GM12878 (cell line): ENCODE measurements around the gene TMEM61. TPM values are rescaled to one million over a fixed set of nuclear protein-coding genes. Genes with fewer than 3 reads are reported as not detected.

Experiments
- ATAC-seq: fragments of 200-7000 bp; cut with Tn5 transposase; 3 replicates; pipeline ENCODE4 v1.9.1; 2020; ENCODE audit warnings: mild to moderate bottlenecking, moderate library complexity
- BruUV-seq: library from RNA; stranded (reverse); fragments of 400-500 nt; replicated peaks from 2 replicates; lab custom pipeline; 2021; lab: Mats Ljungman, UMichigan
- CTCF ChIA-PET: fragments of 300-600 bp; sonication (Branson Sonifier 250); formaldehyde crosslinking; extraction: SDS; loops from one replicate; lab custom pipeline; 2021; ENCODE audit warnings: inconsistent platforms; lab: Yijun Ruan, JAX
- POLR2A ChIA-PET: fragments of 350-600 bp; formaldehyde crosslinking; extraction: SDS; loops from one replicate; lab custom pipeline; 2021; ENCODE audit warnings: inconsistent platforms; lab: Charles Lee
- RAD21 ChIA-PET: fragments of 300-600 bp; sonication (Branson Sonifier 250); formaldehyde crosslinking; loops from one replicate; lab custom pipeline; 2023; ENCODE audit warnings: antibody characterized with exemption; ENCODE audit not compliant: unreplicated experiment; lab: Charles Lee
- SMC1A ChIA-PET: fragments of 300-600 bp; sonication (Branson Sonifier 250); formaldehyde crosslinking; loops from one replicate; lab custom pipeline; 2023; ENCODE audit not compliant: unreplicated experiment, uncharacterized antibody; lab: Charles Lee
- DNase-seq: peaks from one replicate; pipeline ENCODE4 v3.0.0-alpha.2; 2011; ENCODE audit warnings: low read depth, low spot score
- FAIRE-seq: peaks from 3 replicates; lab custom pipeline; 2011; peaks lifted over from hg19 to GRCh38; lab: Jason Lieb, UNC
- H2AFZ ChIP-seq: 2 replicates; pipeline ENCODE4 v1.6.0; 2011; ENCODE audit warnings: low read depth, low read length, control low read depth; ENCODE audit not compliant: control insufficient read depth
- H3K27ac ChIP-seq: 2 replicates; pipeline ENCODE4 v1.5.1; 2011; ENCODE audit warnings: control low read depth; ENCODE audit not compliant: control insufficient read depth, insufficient read depth
- H3K27me3 ChIP-seq, 2 experiments: replicated peaks in 1 of 2; 2 replicates each; pipeline versions ENCODE4 v1.6.0 to v1.6.1; 2011; ENCODE audit warnings: low read length in 1 of 2; ENCODE audit not compliant: control insufficient read depth in 2 of 2, insufficient read depth in 2 of 2
- H3K36me3 ChIP-seq, 2 experiments: 2 replicates each; pipeline ENCODE4 v1.5.1; 2011; ENCODE audit warnings: low read length in 1 of 2; ENCODE audit not compliant: control insufficient read depth in 2 of 2, insufficient read depth in 2 of 2
- H3K4me1 ChIP-seq: 2 replicates; pipeline ENCODE4 v1.6.1; 2011; ENCODE audit warnings: mild to moderate bottlenecking, low read length, moderate library complexity, mixed read lengths; ENCODE audit not compliant: control insufficient read depth, insufficient read depth
- H3K4me2 ChIP-seq: 2 replicates; pipeline ENCODE4 v1.6.0; 2011; ENCODE audit warnings: control low read depth; ENCODE audit not compliant: control insufficient read depth, insufficient read depth
- H3K4me3 ChIP-seq: fragments of 200-600 bp; sonication (generic); 2 replicates; pipeline ENCODE4 v1.5.1; 2016
- H3K79me2 ChIP-seq: 2 replicates; pipeline ENCODE4 v1.6.0; 2011; ENCODE audit warnings: low read length; ENCODE audit not compliant: control insufficient read depth, insufficient read depth
- H3K9ac ChIP-seq: 2 replicates; pipeline ENCODE4 v1.8.0; 2011; ENCODE audit warnings: low read length, control low read depth, mixed read lengths; ENCODE audit not compliant: control insufficient read depth, insufficient read depth
- H3K9me3 ChIP-seq: replicated peaks from 3 replicates; pipeline ENCODE4 v1.5.1; 2011; ENCODE audit warnings: mild to moderate bottlenecking, low read length; ENCODE audit not compliant: control insufficient read depth, insufficient read depth
- H4K20me1 ChIP-seq: 2 replicates; pipeline ENCODE4 v1.6.0; 2011; ENCODE audit not compliant: control insufficient read depth, insufficient read depth
- ASH2L ChIP-seq: fragments of 300-600, 200-600 bp; sonication (generic); IDR thresholded peaks from 2 replicates; pipeline ENCODE4 v1.6.1; 2017; ENCODE audit warnings: low read depth, mild to moderate bottlenecking, borderline replicate concordance
- HDAC6 ChIP-seq: fragments of 200-600 bp; sonication (generic); IDR thresholded peaks from one replicate; pipeline ENCODE4 v1.8.0; 2017; ENCODE audit warnings: antibody characterized with exemption; ENCODE audit not compliant: unreplicated experiment
- NR2F1 ChIP-seq: fragments of 450-650 bp; conservative IDR thresholded peaks from 2 replicates; pipeline ENCODE4 v1.6.1; 2017; ENCODE audit warnings: mild to moderate bottlenecking
- POLR2A ChIP-seq: IDR thresholded peaks from 2 replicates; pipeline ENCODE4 v1.6.1; 2011; ENCODE audit warnings: low read depth, mild to moderate bottlenecking, low read length
- REST ChIP-seq: IDR thresholded peaks from 2 replicates; pipeline ENCODE4 v1.6.1; 2012; ENCODE audit warnings: mild to moderate bottlenecking, low read depth, low read length
- SP1 ChIP-seq: IDR thresholded peaks from one replicate; pipeline ENCODE4 v1.6.1; 2011; ENCODE audit warnings: low read depth, low read length
- SUPT20H ChIP-seq: IDR thresholded peaks from 2 replicates; pipeline ENCODE4 v1.6.1; 2011; ENCODE audit warnings: low read depth, mild to moderate bottlenecking, low read length, moderate library complexity, borderline replicate concordance; ENCODE audit not compliant: control insufficient read depth
- ZNF24 ChIP-seq: fragments of 450-650 bp; IDR thresholded peaks from 2 replicates; pipeline ENCODE4 v1.6.1; 2017; ENCODE audit warnings: antibody characterized with exemption, mild to moderate bottlenecking
- ZZZ3 ChIP-seq: IDR thresholded peaks from 2 replicates; pipeline ENCODE4 v1.6.1; 2011; ENCODE audit warnings: low read depth; ENCODE audit not compliant: control insufficient read depth, insufficient read length
- WGBS: methylation state at CpG from one replicate; pipeline ENCODE4 v1.1.6; 2016; ENCODE audit warnings: low lambda C conversion rate; ENCODE audit not compliant: insufficient replicate concordance, insufficient coverage; ENCODE audit errors: missing lambda C conversion rate; 5-methylcytosine and 5-hydroxymethylcytosine counted together
- in situ Hi-C: fragments of 300-500 bp; cut with MboI; formaldehyde crosslinking; loops from 9 replicates; pipeline ENCODE4 v1.14.3; 2018; ENCODE audit warnings: mixed read lengths
- intact Hi-C: fragments of 100-400 bp; cut with micrococcal nuclease; formaldehyde crosslinking; loops from one replicate; pipeline ENCODE4 v1.14.2; 2022; ENCODE audit not compliant: unreplicated experiment
- polyA plus RNA-seq, 11 experiments: library from polyadenylated mRNA; depleted of rRNA in 4 of 11; unstranded in 6 of 11; stranded (reverse) in 5 of 11; fragments of >200 nt; fragmentation: Nextera tagmentation in 4 of 11; fragmentation: Illumina TruSeq in 1 of 11; extraction: Ambion mirVana in 4 of 11; extraction: Trizol in 1 of 11; gene quantifications; 1 replicate in 1 of 11; 2 replicates in 10 of 11; pipeline versions ENCODE4 v1.2.1 to v1.2.3, GENCODE V29; 2011 to 2016; ENCODE audit warnings: inconsistent platforms in 2 of 11, missing spikeins in 2 of 11, low read depth in 1 of 11
- total RNA-seq, 4 experiments: library from RNA; depleted of rRNA in 3 of 4; stranded (reverse); fragments of >200 nt in 3 of 4; fragmentation: Illumina TruSeq in 1 of 4; extraction: Trizol in 1 of 4; gene quantifications; 2 replicates each; pipeline versions ENCODE4 v1.2.1 to v1.2.3, GENCODE V29; 2013 to 2021
- TF ChIP-seq, protein P1 (sequence below): fragments of 450-650 bp; IDR thresholded peaks from 2 replicates; pipeline ENCODE4 v1.6.1; 2017; ENCODE audit warnings: borderline replicate concordance

TMEM61 gene
- total and polyA plus RNA-seq, 10 of the 15 experiments (the other 5 are each of a cell fraction or from before 2014, with no cell fraction given) = not detected

DNA sequence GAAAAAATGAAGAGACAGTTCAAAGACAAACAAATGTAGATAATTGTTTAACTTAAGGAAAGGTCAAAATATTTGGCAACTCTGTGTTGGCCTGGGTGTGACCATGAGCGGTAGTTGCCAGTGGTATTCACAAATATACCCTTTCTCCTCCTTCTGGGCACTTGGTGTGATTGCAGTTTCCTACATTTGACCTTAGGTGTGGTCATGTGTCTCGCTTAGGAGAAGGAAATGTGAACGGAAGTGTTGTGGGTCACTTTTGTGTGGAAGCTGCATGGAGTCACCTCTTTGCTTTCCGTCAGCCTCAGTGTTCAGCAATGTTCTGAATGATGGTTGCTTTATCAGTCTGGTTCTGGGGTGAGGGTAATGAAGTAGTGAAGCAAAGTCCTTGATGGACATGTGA lies 55.5 kb downstream of the TMEM61 start (continued):
- TF ChIP-seq, protein P1, sequence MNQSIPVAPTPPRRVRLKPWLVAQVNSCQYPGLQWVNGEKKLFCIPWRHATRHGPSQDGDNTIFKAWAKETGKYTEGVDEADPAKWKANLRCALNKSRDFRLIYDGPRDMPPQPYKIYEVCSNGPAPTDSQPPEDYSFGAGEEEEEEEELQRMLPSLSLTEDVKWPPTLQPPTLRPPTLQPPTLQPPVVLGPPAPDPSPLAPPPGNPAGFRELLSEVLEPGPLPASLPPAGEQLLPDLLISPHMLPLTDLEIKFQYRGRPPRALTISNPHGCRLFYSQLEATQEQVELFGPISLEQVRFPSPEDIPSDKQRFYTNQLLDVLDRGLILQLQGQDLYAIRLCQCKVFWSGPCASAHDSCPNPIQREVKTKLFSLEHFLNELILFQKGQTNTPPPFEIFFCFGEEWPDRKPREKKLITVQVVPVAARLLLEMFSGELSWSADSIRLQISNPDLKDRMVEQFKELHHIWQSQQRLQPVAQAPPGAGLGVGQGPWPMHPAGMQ = no peak

- Histone ChIP-seq H3K79me2 (no peaks in the 10 kb centered on the region), H2AFZ (no peak overlapping the region), H3K27me3 (peaks cover 9 to 15% of the 10 kb centered on the region in 2 experiments), H3K4me3 (no peak overlapping the region), H3K9me3 (no peaks in the 10 kb centered on the region), H3K4me1 (no peaks in the 10 kb centered on the region), H3K36me3 (no peaks in the 10 kb centered on the region), H4K20me1 (no peaks in the 10 kb centered on the region; the same call in 1 of the 2 replicates), H3K9ac (no peak overlapping the region), H3K27ac (no peak overlapping the region), H3K4me2 (no peak overlapping the region)
- no peak for TF ChIP-seq SUPT20H
- no peak for TF ChIP-seq NR2F1
- no peak for TF ChIP-seq ZZZ3
- no peak for TF ChIP-seq REST
- no peak for TF ChIP-seq SP1
- no peak for TF ChIP-seq HDAC6
- TF ChIP-seq ASH2L = no peak
- TF ChIP-seq ZNF24 = no peak
- TF ChIP-seq POLR2A = no peak
- POLR2A ChIA-PET = no interaction called here
- SMC1A ChIA-PET = no interaction called here
- DNase-seq (no peak), ATAC-seq (no peak), FAIRE-seq (no peak)
- CTCF ChIA-PET = interaction anchor here (1.0 kb wide), 1 partner anchor 93 kb away, joined by 3 read pairs; no protein-coding TSS in a partner anchor
- in situ Hi-C loops (no loop called here), intact Hi-C loops (no loop called here)
- whole genome bisulfite sequencing = 45% methylated on average over 8 of the region's 8 CpGs
- RAD21 ChIA-PET = no interaction called here
- no TSS peak for BruUV-seq
These were observed 57.5 kb downstream of the TMEM61 start for GRCh38 chr1:55037733-55038551.
